Glomerular visceral epithelial cell (primary cell): ENCODE measurements around the gene SOX8.
"Not testable (repeated sequence)": the region's sequence is repeated elsewhere in the genome, so short reads cannot be mapped to it uniquely, and the experiment has no call there.

Source experiments
- DNase-seq: peaks from one replicate; pipeline ENCODE4 v3.0.0-alpha.2; 2016; ENCODE audit errors: extremely low spot score

SOX8 gene

GRCh38 chr16:1008085-1008484, 26.5 kb downstream of the SOX8 start:
- DNase-seq, result no peak

GRCh38 chr16:1009358-1010150, 28.0 kb downstream of the SOX8 start:
- no peak for DNase-seq

- no peak for DNase-seq
Measured at GRCh38 chr16:1010251-1010650, 28.7 kb downstream of the SOX8 start.

- no peak for DNase-seq
Measured at GRCh38 chr16:1010815-1011214, 29.2 kb downstream of the SOX8 start.

- no peak for DNase-seq
Measured at GRCh38 chr16:1011316-1012082, 29.9 kb downstream of the SOX8 start.

- DNase-seq, result no peak
Measured at GRCh38 chr16:1012135-1012534, 30.6 kb downstream of the SOX8 start.

- no peak for DNase-seq
Measured at GRCh38 chr16:1012722-1013592, 31.4 kb downstream of the SOX8 start.

- DNase-seq, result no peak
Measured at GRCh38 chr16:1013593-1013900, 32.0 kb downstream of the SOX8 start.

GRCh38 chr16:1014221-1014620, 32.7 kb downstream of the SOX8 start:
- DNase-seq, result no peak

- DNase-seq, result no peak
Measured at GRCh38 chr16:1014771-1015495, 33.4 kb downstream of the SOX8 start.

GRCh38 chr16:1018447-1019198, 37.1 kb downstream of the SOX8 start:
- no peak for DNase-seq

- peak; percentile 73 for DNase-seq
Measured at GRCh38 chr16:1019231-1020090, 37.9 kb downstream of the SOX8 start.

- DNase-seq, result no peak
Measured at GRCh38 chr16:1020091-1020399, 38.5 kb downstream of the SOX8 start.

GRCh38 chr16:1020591-1020990, 39.0 kb downstream of the SOX8 start:
- DNase-seq, result no peak

- no peak for DNase-seq
Measured at GRCh38 chr16:1021553-1022160, 40.1 kb downstream of the SOX8 start.

GRCh38 chr16:1022466-1022865, 40.9 kb downstream of the SOX8 start:
- DNase-seq, result no peak

GRCh38 chr16:1024138-1024537, 42.6 kb downstream of the SOX8 start:
- DNase-seq, result no peak

- not testable (repeated sequence) for DNase-seq
Measured at GRCh38 chr16:1025183-1025809, 43.7 kb downstream of the SOX8 start.

- no peak for DNase-seq
Measured at GRCh38 chr16:1026057-1026783, 44.6 kb downstream of the SOX8 start.
